ENCODE data around the gene MAEA.

MAEA gene

GRCh38 chr4:1355378-1355777, 65.7 kb downstream of the MAEA start:
- DNase-seq, result no peak

- peak; percentile 52 for DNase-seq
These were observed 66.7 kb downstream of the MAEA start for GRCh38 chr4:1356181-1356998.

- DNase-seq, result no peak
These were observed 67.9 kb downstream of the MAEA start for GRCh38 chr4:1357356-1358248.

- DNase-seq, result no peak
These were observed 68.9 kb downstream of the MAEA start for GRCh38 chr4:1358421-1359143.

GRCh38 chr4:1359144-1359501, 69.4 kb downstream of the MAEA start:
- DNase-seq, result no peak

GRCh38 chr4:1359976-1360375, 70.3 kb downstream of the MAEA start:
- DNase-seq, result no peak

GRCh38 chr4:1360423-1361283, 71.0 kb downstream of the MAEA start:
- no peak for DNase-seq

- no peak for DNase-seq
These were observed 71.7 kb downstream of the MAEA start for GRCh38 chr4:1361431-1361830.

- DNase-seq, result no peak
These were observed 72.4 kb downstream of the MAEA start for GRCh38 chr4:1362046-1362445.

GRCh38 chr4:1362521-1362920, 72.8 kb downstream of the MAEA start:
- DNase-seq, result no peak

GRCh38 chr4:1363513-1363912, 73.8 kb downstream of the MAEA start:
- DNase-seq, result no peak

- DNase-seq, result no peak
These were observed 74.5 kb downstream of the MAEA start for GRCh38 chr4:1364217-1364616.

- no peak for DNase-seq
These were observed 75.1 kb downstream of the MAEA start for GRCh38 chr4:1364748-1365147.

- DNase-seq, result no peak
These were observed 75.8 kb downstream of the MAEA start for GRCh38 chr4:1365271-1366178.

- DNase-seq, result no peak
These were observed 76.9 kb downstream of the MAEA start for GRCh38 chr4:1366371-1367229.

- no peak for DNase-seq
These were observed 77.7 kb downstream of the MAEA start for GRCh38 chr4:1367230-1367935.

GRCh38 chr4:1367936-1368289, 78.2 kb downstream of the MAEA start:
- no peak for DNase-seq

GRCh38 chr4:1368421-1369090, 78.9 kb downstream of the MAEA start:
- DNase-seq, result no peak

- no peak for DNase-seq
These were observed 79.4 kb downstream of the MAEA start for GRCh38 chr4:1369091-1369450.
